ENCODE results near the gene CBARP. TPM values are rescaled to one million over a fixed set of nuclear protein-coding genes. Genes with fewer than 3 reads are reported as not detected.
A peak's percentile ranks its signal among the peaks of the same experiment; 100 is the strongest.

The CBARP gene
- total RNA-seq, 2 experiments from 2014 or later, result 0.49 to 0.86 TPM

- Mint-ChIP-seq H3K36me3 (ENCODE audit: low read depth) (peaks cover 47% of the 10 kb centered on the region), H3K27me3 (no peaks in the 10 kb centered on the region), H3K4me1 (ENCODE audit: low read depth) (peaks cover 71% of the 10 kb centered on the region), H3K27ac (peak overlapping the region; percentile 95), H3K9me3 (no peaks in the 10 kb centered on the region), H3K4me3 (peak overlapping the region; percentile 94)
- ATAC-seq (peak; percentile 19), DNase-seq (peak; percentile 88)
- POLR2A ChIA-PET, result interaction anchor here (0.6 to 6.1 kb wide), 25 partner anchors 10 to 324 kb away, joined by 3 to 88 read pairs (median 4); partner anchors contain the start of genes ARHGAP45, ATP5F1D, NDUFS7 and RNU6-2
- intact Hi-C loops (cut with micrococcal nuclease), result loop anchor here (2.0 to 10.0 kb wide), 2 partner anchors 27 to 95 kb away; no protein-coding TSS in a partner anchor
- no peak for TF ChIP-seq CTCF (IDR thresholded peaks at IDR 0.05)
- CTCF ChIA-PET, result interaction anchor here (0.7 to 16.1 kb wide), 5 partner anchors 9 to 268 kb away, joined by 3 to 449 read pairs (median 3); partner anchors contain the start of gene ATP5F1D
These were observed 31.8 kb upstream of the CBARP start for GRCh38 chr19:1269478-1270212.

GRCh38 chr19:1269065-1269477 is 31.3 kb upstream of the CBARP start, which contains the start of gene CIRBP:
TSS of gene CIRBP (plus strand) at chr19:1269332. CDS start at chr19:1270934, 1,602 bp downstream.
- intact Hi-C loops (cut with micrococcal nuclease), result loop anchor here (2.0 kb wide), 1 partner anchor 26 kb away; no protein-coding TSS in a partner anchor
- POLR2A ChIA-PET, result interaction anchor here (0.6 to 6.1 kb wide), 25 partner anchors 10 to 324 kb away, joined by 3 to 88 read pairs (median 4); partner anchors contain the start of genes ARHGAP45, ATP5F1D, NDUFS7 and RNU6-2
- no peaks in the 10 kb centered on the region for H3K27me3 Mint-ChIP-seq
- peaks cover 45% of the 10 kb centered on the region for H3K36me3 Mint-ChIP-seq (ENCODE audit: low read depth)
- H3K4me1 Mint-ChIP-seq (ENCODE audit: low read depth), result peaks cover 71% of the 10 kb centered on the region
- TF ChIP-seq CTCF (IDR thresholded peaks at IDR 0.05), result no peak
- H3K9me3 Mint-ChIP-seq, result no peaks in the 10 kb centered on the region
- peak within 1 kb of the TSS; percentile 95 for H3K27ac Mint-ChIP-seq
- peak within 1 kb of the TSS; percentile 94 for H3K4me3 Mint-ChIP-seq
- DNase-seq (peak; percentile 100), ATAC-seq (peak; percentile 86)
- CTCF ChIA-PET, result interaction anchor here (0.7 to 16.1 kb wide), 6 partner anchors 9 to 268 kb away, joined by 3 to 449 read pairs (median 4); partner anchors contain the start of gene ATP5F1D

GRCh38 chr19:1268226-1269064 is 30.6 kb upstream of the CBARP start:
- POLR2A ChIA-PET, result interaction anchor here (0.8 to 6.1 kb wide), 21 partner anchors 9 to 325 kb away, joined by 3 to 88 read pairs (median 5); partner anchors contain the start of genes ARHGAP45, ATP5F1D and NDUFS7
- H3K4me1 Mint-ChIP-seq (ENCODE audit: low read depth), result peaks cover 65% of the 10 kb centered on the region

More at GRCh38 chr19:1268226-1269064, 30.6 kb upstream of the CBARP start:
- Mint-ChIP-seq H3K9me3 (no peaks in the 10 kb centered on the region), H3K36me3 (ENCODE audit: low read depth) (peaks cover 39% of the 10 kb centered on the region), H3K4me3 (peak overlapping the region; percentile 94), H3K27ac (peak overlapping the region; percentile 60), H3K27me3 (no peaks in the 10 kb centered on the region)
- intact Hi-C loops (cut with micrococcal nuclease), result loop anchor here (2.0 kb wide), 1 partner anchor 26 kb away; no protein-coding TSS in a partner anchor
- no peak for ATAC-seq
- DNase-seq, result no peak
- CTCF ChIA-PET, result interaction anchor here (0.7 to 16.1 kb wide), 7 partner anchors 8 to 25 kb away, joined by 3 to 449 read pairs (median 7); partner anchors contain the start of gene ATP5F1D
- no peak for TF ChIP-seq CTCF (IDR thresholded peaks at IDR 0.05)

Data from activated CD8-positive, alpha-beta T cell treated with anti-CD3 and anti-CD28 coated beads for 36 hours (primary cell).